HG02763 (cell line): ENCODE data around the gene ITGB7.

Experiments
- ATAC-seq: cut with Tn5 transposase; IDR thresholded peaks from one replicate; pipeline ENCODE4 v1.9.1; 2021; ENCODE audit warnings: mild to moderate bottlenecking, moderate library complexity; ENCODE audit not compliant: unreplicated experiment

The ITGB7 gene

GRCh38 chr12:53159195-53159839 lies 47.7 kb downstream of the ITGB7 start:
- peak; percentile 84 for ATAC-seq

GRCh38 chr12:53152390-53152789 lies 54.7 kb downstream of the ITGB7 start:
- no peak for ATAC-seq

GRCh38 chr12:53151039-53151438 lies 56.0 kb downstream of the ITGB7 start:
- no peak for ATAC-seq

GRCh38 chr12:53147653-53148052 lies 59.4 kb downstream of the ITGB7 start:
- no peak for ATAC-seq

GRCh38 chr12:53147181-53147580 lies 59.9 kb downstream of the ITGB7 start:
- ATAC-seq, result no peak

- no peak for ATAC-seq
These were observed 61.4 kb downstream of the ITGB7 start for GRCh38 chr12:53145383-53146260.

- no peak for ATAC-seq
These were observed 63.7 kb downstream of the ITGB7 start for GRCh38 chr12:53143355-53143754.
